Measurements from ENCODE around the gene CLTCL1.

Gene CLTCL1

DNA sequence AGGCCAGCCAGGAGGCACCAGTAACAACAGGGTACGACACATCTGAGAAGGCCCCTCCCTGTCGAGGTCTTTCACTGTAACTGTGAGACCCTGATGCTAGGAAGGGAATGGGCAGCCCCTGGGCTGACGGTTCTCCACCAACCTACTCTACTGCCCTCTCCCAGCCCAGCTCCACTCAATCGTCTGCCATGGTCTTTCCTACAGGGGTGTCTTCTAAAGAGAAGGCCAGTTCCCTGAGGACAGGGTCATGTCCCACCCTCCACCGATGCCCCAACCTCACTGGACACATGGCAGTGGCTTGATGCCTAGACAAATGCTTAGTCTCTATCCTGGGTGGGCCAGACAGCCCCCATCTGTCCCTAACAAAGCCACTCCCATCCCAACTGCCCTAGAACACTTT is 67.0 kb downstream of the CLTCL1 start:
- ChIA-PET CTCF (no interaction called here), POLR2A (no interaction called here)
- TF ChIP-seq ARNT (IDR thresholded peaks at IDR 0.05) (no peak), NFRKB (IDR thresholded peaks at IDR 0.05) (no peak), HDGF (IDR thresholded peaks at IDR 0.05; ENCODE audit: borderline replicate concordance) (no peak), FOXK2 (IDR thresholded peaks at IDR 0.05) (no peak), ZNF384 (IDR thresholded peaks at IDR 0.05) (no peak), FOXA1 (IDR thresholded peaks at IDR 0.05) (no peak), FOXM1 (IDR thresholded peaks at IDR 0.05; ENCODE audit: borderline replicate concordance) (no peak), ELF4 (IDR thresholded peaks at IDR 0.05) (no peak)
- no peak for DNase-seq (ENCODE audit: extremely low spot score)

DNA sequence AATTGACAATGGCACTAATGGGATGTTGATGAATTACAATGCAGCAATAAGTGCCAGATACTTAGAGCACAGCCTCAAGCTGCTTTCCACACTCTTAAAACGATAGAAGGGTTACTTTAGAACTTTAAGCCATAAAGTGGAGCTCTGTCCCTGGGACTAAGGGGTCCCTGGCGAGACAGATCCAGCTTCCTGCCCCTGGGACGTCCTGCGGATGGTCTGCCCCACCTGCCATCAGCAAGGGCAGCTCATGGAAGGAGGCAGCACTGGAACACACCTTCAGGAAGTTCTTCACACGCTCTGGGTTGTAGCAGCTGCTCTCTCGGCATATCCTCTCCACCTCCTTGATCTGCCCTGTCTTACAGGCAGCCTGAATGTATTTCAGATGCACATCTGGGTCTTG is 67.9 kb downstream of the CLTCL1 start:
- CTCF ChIA-PET = no interaction called here
- POLR2A ChIA-PET = interaction anchor here (1.1 kb wide), 1 partner anchor 71 kb away, joined by 3 read pairs; no protein-coding TSS in a partner anchor
- no peak for DNase-seq (ENCODE audit: extremely low spot score)
- TF ChIP-seq, protein P1, sequence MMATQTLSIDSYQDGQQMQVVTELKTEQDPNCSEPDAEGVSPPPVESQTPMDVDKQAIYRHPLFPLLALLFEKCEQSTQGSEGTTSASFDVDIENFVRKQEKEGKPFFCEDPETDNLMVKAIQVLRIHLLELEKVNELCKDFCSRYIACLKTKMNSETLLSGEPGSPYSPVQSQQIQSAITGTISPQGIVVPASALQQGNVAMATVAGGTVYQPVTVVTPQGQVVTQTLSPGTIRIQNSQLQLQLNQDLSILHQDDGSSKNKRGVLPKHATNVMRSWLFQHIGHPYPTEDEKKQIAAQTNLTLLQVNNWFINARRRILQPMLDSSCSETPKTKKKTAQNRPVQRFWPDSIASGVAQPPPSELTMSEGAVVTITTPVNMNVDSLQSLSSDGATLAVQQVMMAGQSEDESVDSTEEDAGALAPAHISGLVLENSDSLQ (IDR thresholded peaks at IDR 0.05) = no peak
- TF ChIP-seq TARDBP (IDR thresholded peaks at IDR 0.05) (no peak), FOXK2 (IDR thresholded peaks at IDR 0.05) (no peak), ARNT (IDR thresholded peaks at IDR 0.05) (no peak), ELF4 (IDR thresholded peaks at IDR 0.05) (no peak), FOXM1 (IDR thresholded peaks at IDR 0.05; ENCODE audit: borderline replicate concordance) (no peak)

DNA sequence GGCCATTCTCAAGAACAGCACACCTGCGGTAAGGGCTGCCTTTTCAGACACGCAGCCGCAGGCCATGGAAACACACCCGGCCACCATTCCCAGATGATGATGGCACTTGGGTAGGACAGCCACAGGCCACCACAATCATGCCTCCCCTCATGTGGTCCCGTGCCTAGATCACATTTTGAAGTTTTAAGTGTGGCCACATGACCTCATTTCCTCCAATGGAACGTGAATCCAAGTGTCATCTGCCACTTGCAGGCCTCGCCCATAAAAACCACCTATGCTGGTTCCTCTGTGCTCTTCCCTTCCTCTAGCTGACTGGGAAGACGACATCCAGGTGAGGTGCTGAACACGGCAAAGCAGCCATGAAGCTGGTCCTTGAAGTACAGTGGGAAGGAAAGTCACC is 68.4 kb downstream of the CLTCL1 start:
- no peak for DNase-seq (ENCODE audit: extremely low spot score)
- no peak for TF ChIP-seq FOXK2 (IDR thresholded peaks at IDR 0.05)
- TF ChIP-seq ZNF384 (IDR thresholded peaks at IDR 0.05) = no peak
- ChIA-PET POLR2A (interaction anchor here (1.1 to 1.3 kb wide), 2 partner anchors 13 to 71 kb away, joined by 3 read pairs; no protein-coding TSS in a partner anchor), CTCF (no interaction called here)

DNA sequence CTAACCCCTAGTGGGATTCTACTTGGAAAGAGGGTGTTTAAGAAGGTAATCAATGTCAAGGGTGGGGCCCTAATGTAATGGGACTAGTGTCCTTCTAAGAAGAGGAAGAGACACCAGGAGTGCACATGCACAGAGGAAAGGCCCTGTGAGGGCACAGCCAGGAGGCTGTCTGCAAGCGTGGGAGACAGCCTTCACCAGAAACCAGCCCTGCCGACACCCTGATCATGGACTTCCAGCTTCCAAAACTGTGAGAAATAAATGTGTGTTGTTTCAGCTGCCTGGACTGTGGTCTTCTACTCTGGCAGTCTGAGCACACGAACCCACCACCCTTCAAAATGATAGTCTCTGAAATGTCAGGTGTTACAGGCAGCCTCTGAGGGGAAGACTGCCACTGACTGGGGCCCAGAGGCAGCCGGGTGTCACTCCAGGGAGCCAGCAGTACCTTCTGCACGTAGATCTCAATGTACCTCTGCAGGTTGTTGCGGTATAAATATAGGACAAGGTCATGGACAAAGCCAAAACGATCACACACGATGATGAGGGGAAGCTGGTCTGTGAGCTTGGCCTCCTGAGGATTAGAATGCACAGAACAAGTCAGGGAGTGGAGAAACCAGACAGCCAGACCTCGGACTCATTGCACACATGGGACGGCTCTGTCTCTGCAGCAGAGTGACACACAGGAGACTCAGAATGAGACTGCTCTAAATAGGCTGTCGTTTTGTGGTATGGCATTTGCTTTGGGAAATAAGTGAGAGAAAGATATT is 69.1 kb downstream of the CLTCL1 start:
- TF ChIP-seq SP1 (IDR thresholded peaks at IDR 0.05) = no peak
- TF ChIP-seq NFRKB (IDR thresholded peaks at IDR 0.05) = no peak
- no peak for TF ChIP-seq TARDBP (IDR thresholded peaks at IDR 0.05)
- TF ChIP-seq BHLHE40 (IDR thresholded peaks at IDR 0.05; ENCODE audit: borderline replicate concordance) = no peak
- no peak for TF ChIP-seq FOXK2 (IDR thresholded peaks at IDR 0.05)
- TF ChIP-seq CTBP1 (IDR thresholded peaks at IDR 0.05; ENCODE audit: borderline replicate concordance) = no peak
- no peak for TF ChIP-seq ZNF384 (IDR thresholded peaks at IDR 0.05)
- TF ChIP-seq ELF4 (IDR thresholded peaks at IDR 0.05) = no peak
- no peak for TF ChIP-seq FOXA1 (IDR thresholded peaks at IDR 0.05)
- TF ChIP-seq HDGF (IDR thresholded peaks at IDR 0.05; ENCODE audit: borderline replicate concordance) = no peak
- TF ChIP-seq, protein P1 (IDR thresholded peaks at IDR 0.05) = no peak
- POLR2A ChIA-PET = interaction anchor here (1.3 kb wide), 1 partner anchor 14 kb away, joined by 3 read pairs; no protein-coding TSS in a partner anchor
- no peak for DNase-seq (ENCODE audit: extremely low spot score)
- CTCF ChIA-PET = no interaction called here

DNA sequence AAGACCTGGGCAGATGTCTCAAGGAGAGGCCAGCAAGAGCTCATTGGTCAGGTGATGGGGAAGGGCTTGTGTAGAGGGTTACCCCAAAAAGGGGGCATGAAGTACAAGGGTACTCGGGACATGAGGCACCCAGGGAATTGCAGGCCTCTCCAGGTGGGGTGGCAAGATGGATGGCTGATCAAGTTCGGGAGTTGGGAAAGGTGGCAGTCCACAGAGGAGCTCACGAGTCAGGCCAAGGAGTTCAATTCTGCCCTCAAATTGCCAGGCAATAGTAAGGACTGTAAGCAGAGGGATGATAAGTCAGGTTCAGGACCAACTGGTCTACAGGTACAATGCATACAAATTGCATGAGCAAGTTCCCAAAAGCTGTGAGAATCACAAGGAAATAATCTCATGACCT is 70.7 kb downstream of the CLTCL1 start:
- TF ChIP-seq CTBP1 (IDR thresholded peaks at IDR 0.05; ENCODE audit: borderline replicate concordance) = no peak
- POLR2A ChIA-PET = no interaction called here
- no peak for DNase-seq (ENCODE audit: extremely low spot score)
- CTCF ChIA-PET = no interaction called here

DNA sequence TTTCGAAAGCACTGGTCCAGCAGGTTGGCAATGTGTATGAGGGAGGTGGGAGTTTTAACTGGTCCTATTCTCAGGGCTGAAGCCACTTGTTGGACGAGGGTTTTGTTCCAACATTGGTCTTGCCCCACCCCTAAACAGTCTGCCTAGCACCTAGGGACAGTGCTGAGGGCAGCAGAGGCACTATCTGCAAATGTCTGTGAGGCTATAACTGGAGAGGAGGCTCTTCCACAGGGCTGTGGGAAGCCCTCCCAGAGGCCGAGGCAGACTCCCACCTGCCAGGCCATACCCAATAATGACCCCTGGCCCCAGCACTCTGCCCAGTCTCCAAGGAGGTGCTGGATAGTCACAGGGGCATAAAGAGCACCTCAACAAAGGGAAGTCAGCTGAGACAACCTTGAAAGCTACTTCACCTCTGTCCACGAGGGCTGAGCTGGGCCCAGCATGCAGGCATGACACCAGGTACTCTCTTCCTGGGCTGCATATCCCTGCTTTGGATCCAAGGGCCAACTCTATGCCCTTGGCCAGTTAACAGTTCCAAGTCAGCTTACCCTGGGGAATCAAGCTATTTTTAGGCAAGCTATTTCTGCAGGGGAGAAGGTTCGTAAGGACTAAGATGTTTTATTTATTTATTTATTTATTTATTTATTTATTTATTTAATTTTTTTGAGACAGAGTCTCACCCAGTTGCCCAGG is 72.8 kb downstream of the CLTCL1 start:
- ChIA-PET CTCF (interaction anchor here (1.8 kb wide), 1 partner anchor 39 kb away, joined by 8 read pairs; the partner anchor contains the start of gene SLC25A1), POLR2A (no interaction called here)
- TF ChIP-seq ARNT (IDR thresholded peaks at IDR 0.05) (no peak), CTBP1 (IDR thresholded peaks at IDR 0.05; ENCODE audit: borderline replicate concordance) (no peak), L3MBTL2 (conservative IDR thresholded peaks at IDR 0.05) (no peak), NFRKB (IDR thresholded peaks at IDR 0.05) (no peak), BHLHE40 (IDR thresholded peaks at IDR 0.05; ENCODE audit: borderline replicate concordance) (no peak), ELF4 (IDR thresholded peaks at IDR 0.05) (no peak), FOXA1 (IDR thresholded peaks at IDR 0.05) (no peak), SUZ12 (IDR thresholded peaks at IDR 0.05) (no peak), FOXK2 (IDR thresholded peaks at IDR 0.05) (no peak)
- TF ChIP-seq, protein P1 (IDR thresholded peaks at IDR 0.05) = no peak
- no peak for DNase-seq (ENCODE audit: extremely low spot score)

DNA sequence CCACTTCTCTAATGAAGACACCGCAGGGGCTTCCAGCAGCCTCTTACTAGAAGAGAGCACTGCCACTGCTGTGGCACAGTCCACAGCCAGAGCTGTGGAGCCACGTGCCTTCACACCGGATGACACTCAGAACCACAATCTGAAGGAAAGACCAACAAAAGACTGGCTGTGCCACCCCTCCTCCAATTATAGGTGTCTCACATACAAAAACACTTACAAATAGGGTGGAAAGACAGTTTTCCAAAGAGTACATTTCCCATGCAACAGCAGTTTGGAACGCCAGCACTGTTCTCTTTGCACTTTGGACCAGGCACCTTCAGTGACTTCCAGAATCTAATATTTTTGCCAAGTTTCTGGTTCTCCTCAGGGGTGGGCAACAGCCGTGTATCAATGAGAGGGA is 74.9 kb downstream of the CLTCL1 start:
- POLR2A ChIA-PET = interaction anchor here (1.5 kb wide), 1 partner anchor 72 kb away, joined by 4 read pairs; the partner anchor contains the start of gene ESS2
- no peak for DNase-seq (ENCODE audit: extremely low spot score)
- CTCF ChIA-PET = no interaction called here
- no peak for TF ChIP-seq SUZ12 (IDR thresholded peaks at IDR 0.05)
- TF ChIP-seq, protein P1 (IDR thresholded peaks at IDR 0.05) = no peak

Data from HEK293T (cell line).